Glomerular visceral epithelial cell (primary cell): Measurements from ENCODE around the gene ACTN1.
A peak's percentile ranks its signal among the peaks of the same experiment; 100 is the strongest.
"Not testable (repeated sequence)": the region's sequence is repeated elsewhere in the genome, so short reads cannot be mapped to it uniquely, and the experiment has no call there.

Experiments used
- DNase-seq: peaks from one replicate; pipeline ENCODE4 v3.0.0-alpha.2; 2016; ENCODE audit errors: extremely low spot score

The ACTN1 gene

GRCh38 chr14:68986926-68987652 is 8.0 kb upstream of the ACTN1 start:
- DNase-seq, result no peak

GRCh38 chr14:68986225-68986624 is 7.1 kb upstream of the ACTN1 start:
- DNase-seq, result no peak

GRCh38 chr14:68984686-68985085 is 5.6 kb upstream of the ACTN1 start:
- peak; percentile 72 for DNase-seq

GRCh38 chr14:68983191-68983590 is 4.1 kb upstream of the ACTN1 start:
- no peak for DNase-seq

GRCh38 chr14:68982581-68982980 is 3.5 kb upstream of the ACTN1 start:
- no peak for DNase-seq

- DNase-seq, result peak; percentile 54
These were observed 2.5 kb upstream of the ACTN1 start for GRCh38 chr14:68981539-68981976.

- no peak for DNase-seq
These were observed 2.0 kb upstream of the ACTN1 start for GRCh38 chr14:68981139-68981538.

- DNase-seq, result peak; percentile 84
These were observed 785 bp upstream of the ACTN1 start for GRCh38 chr14:68979722-68980451.

GRCh38 chr14:68978172-68978911 is 760 bp downstream of the ACTN1 start:
- peak; percentile 67 for DNase-seq

- DNase-seq, result peak; percentile 95
These were observed 1.4 kb downstream of the ACTN1 start for GRCh38 chr14:68977718-68978171.

- DNase-seq, result no peak
These were observed 1.9 kb downstream of the ACTN1 start for GRCh38 chr14:68977180-68977717.

GRCh38 chr14:68976160-68977067 is 2.7 kb downstream of the ACTN1 start:
- no peak for DNase-seq

GRCh38 chr14:68975667-68976066 is 3.4 kb downstream of the ACTN1 start:
- peak; percentile 78 for DNase-seq

GRCh38 chr14:68974759-68975347 is 4.2 kb downstream of the ACTN1 start:
- DNase-seq, result no peak

GRCh38 chr14:68973639-68974038 is 5.5 kb downstream of the ACTN1 start:
- no peak for DNase-seq

GRCh38 chr14:68973219-68973565 is 5.9 kb downstream of the ACTN1 start:
- DNase-seq, result not testable (repeated sequence)

GRCh38 chr14:68972507-68973218 is 6.4 kb downstream of the ACTN1 start:
- no peak for DNase-seq

GRCh38 chr14:68971411-68972035 is 7.6 kb downstream of the ACTN1 start:
- no peak for DNase-seq

GRCh38 chr14:68970736-68971135 is 8.4 kb downstream of the ACTN1 start:
- no peak for DNase-seq
